BJ (cell line): ENCODE measurements around the gene FAM72C. TPM values are rescaled to one million over a fixed set of nuclear protein-coding genes. Genes with fewer than 3 reads are reported as not detected.
"Not testable (repeated sequence)": the region's sequence is repeated elsewhere in the genome, so short reads cannot be mapped to it uniquely, and the experiment has no call there.

ENCODE experiments used
- CTCF ChIA-PET: fragments of 350-600 bp; formaldehyde crosslinking; extraction: SDS; loops from one replicate; lab custom pipeline; 2021; ENCODE audit warnings: antibody characterized with exemption, inconsistent platforms; lab: Yijun Ruan, JAX
- POLR2A ChIA-PET: fragments of 300-600 bp; sonication (Branson Sonifier 250); formaldehyde crosslinking; extraction: SDS; loops from one replicate; lab custom pipeline; 2021; ENCODE audit warnings: antibody characterized with exemption; lab: Charles Lee
- DNase-seq: peaks from one replicate; pipeline ENCODE4 v3.0.0-alpha.2; 2011; ENCODE audit warnings: low read depth
- H3K27me3 ChIP-seq: 2 replicates; pipeline ENCODE4 v1.6.0; 2011; ENCODE audit warnings: low read length; ENCODE audit not compliant: control insufficient read depth, insufficient read depth
- H3K36me3 ChIP-seq: 2 replicates; pipeline ENCODE4 v1.5.1; 2011; ENCODE audit warnings: low read length; ENCODE audit not compliant: control insufficient read depth, insufficient read depth
- H3K4me3 ChIP-seq: 2 replicates; pipeline ENCODE4 v1.5.1; 2011; ENCODE audit warnings: low read depth, mild to moderate bottlenecking, control low read depth, low read length
- polyA plus RNA-seq: library from polyadenylated mRNA; depleted of rRNA; stranded (reverse); fragments of >200 nt; gene quantifications from 2 replicates; pipeline ENCODE4 v1.2.3, GENCODE V29; 2011

FAM72C gene
- polyA plus RNA-seq, 1 experiment = 0.71 TPM

DNA sequence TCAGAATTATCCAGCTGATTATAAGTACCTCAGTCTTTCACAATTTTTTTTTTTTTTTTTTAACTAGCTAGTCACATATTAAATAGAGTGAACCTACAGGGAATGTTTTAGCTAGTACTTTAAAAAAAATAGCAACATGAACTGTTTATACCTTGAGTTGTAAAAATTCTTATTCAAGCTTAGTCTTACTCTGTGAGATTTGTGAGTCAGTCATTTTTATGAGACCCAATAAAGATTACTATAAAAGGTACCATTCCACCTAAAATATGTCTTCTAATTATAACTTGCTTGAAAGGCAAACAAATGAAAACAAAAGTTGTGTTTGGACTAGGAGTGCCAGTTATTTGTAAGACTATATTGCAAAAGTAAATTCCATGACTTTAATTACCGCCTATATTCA, 5.9 kb downstream of the FAM72C start:
- H3K36me3 ChIP-seq, DNase-seq, H3K4me3 ChIP-seq, CTCF ChIA-PET, POLR2A ChIA-PET, H3K27me3 ChIP-seq: not testable (repeated sequence)

DNA sequence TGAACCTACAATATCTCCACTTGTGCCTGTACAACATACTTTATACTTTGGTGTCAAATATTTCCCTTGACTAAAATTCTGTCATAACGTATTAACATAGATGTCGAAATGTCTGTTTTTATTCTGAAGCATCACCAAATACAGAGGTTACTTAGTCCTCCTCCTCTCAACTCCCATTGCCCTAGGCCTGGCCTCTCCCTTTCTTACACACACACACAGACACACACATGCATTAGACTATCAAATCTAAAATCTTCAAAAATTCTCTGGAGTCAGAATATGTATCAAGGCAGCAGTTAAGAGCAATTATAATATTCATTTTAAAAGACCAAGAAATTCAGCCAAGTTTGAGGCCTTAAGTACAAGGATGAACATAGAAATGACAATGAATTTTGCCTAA, 7.5 kb downstream of the FAM72C start:
- H3K27me3 ChIP-seq, H3K4me3 ChIP-seq, POLR2A ChIA-PET, CTCF ChIA-PET, DNase-seq, H3K36me3 ChIP-seq: not testable (repeated sequence)

- H3K4me3 ChIP-seq, H3K36me3 ChIP-seq, POLR2A ChIA-PET, CTCF ChIA-PET, DNase-seq, H3K27me3 ChIP-seq: not testable (repeated sequence)
These were observed 15.9 kb downstream of the FAM72C start for GRCh38 chr1:143955930-143956329.

DNA sequence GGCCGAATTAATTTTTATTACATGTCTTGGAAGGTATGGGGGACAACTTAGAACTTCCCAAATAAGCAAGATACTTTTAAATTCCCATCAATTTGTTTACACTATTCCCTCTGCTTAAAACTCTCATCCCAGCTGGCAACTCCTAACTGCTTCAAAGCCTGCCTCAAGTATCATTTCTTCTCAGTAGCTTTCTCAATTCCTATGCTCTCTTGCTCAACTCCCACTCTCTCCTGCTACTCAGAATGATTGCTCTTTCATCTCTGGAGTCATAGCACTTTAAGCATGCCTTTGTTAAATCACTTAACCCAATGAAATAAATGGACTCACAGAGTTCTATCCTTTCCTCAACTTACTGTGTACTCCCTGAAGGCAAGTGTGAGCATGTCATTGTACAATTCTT, 18.9 kb downstream of the FAM72C start:
- H3K36me3 ChIP-seq, H3K27me3 ChIP-seq, DNase-seq, H3K4me3 ChIP-seq, POLR2A ChIA-PET, CTCF ChIA-PET: not testable (repeated sequence)

DNA sequence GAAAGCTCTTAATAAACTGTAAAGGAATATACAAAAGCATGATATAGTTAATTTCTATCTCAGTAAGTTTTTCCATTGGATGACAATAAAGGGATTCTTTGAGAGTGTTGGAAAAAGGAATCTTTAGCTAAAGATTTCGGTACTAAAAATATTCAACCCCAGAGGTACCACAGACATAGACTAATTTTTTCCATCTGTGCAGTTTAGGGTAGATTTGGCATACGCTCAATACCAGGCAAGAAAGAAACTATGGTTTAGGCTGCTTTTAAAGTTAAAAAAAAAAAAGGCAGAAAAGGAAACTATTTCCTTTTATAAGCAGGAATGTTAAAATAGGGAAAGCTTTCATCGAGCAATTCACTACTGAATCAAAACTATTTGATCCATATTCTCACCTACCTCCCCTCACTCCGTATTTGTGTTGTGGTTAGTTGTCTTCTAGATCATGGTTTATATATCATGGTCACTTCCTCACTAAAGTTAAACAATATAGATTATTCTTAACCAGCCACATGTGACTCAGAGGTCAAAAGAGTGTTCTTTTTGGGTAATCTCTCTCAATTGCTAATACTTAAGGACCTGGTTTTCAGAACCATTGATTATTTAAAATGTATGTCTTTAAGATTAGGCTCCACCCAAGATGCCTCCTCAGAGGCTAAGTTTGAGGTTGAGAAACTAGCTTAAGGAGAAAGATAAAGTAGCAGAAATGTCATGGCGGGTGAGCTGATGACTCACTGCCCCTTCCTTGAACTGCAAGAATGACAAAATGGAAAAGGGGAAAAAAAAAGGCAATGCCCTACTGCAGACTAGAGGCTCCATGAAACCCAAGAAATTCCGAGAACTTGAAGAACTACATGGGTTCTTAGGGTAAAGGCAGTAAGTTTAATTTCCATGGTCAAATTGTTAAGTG, 20.0 kb downstream of the FAM72C start:
- DNase-seq, H3K36me3 ChIP-seq, CTCF ChIA-PET, H3K27me3 ChIP-seq, H3K4me3 ChIP-seq, POLR2A ChIA-PET: not testable (repeated sequence)

DNA sequence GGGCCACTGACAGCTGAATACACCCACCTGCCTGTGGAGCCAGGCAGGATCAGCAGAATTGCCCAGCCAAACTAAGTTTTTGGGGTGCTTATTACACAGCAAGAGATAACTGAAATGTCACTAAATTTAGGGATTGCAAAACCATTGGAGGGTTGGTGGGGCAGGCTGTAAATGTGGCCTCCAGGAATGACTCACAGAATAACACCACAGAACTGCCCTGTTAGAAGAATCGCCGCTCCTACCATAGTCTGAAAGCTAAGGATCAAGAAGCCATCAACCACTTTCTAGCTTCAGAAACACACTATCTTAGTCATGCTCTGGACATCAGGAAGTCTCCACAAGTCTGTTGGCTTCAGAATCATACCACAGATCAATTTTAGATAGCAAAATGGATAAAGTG, 24.0 kb downstream of the FAM72C start:
- H3K27me3 ChIP-seq, H3K36me3 ChIP-seq, DNase-seq, POLR2A ChIA-PET, CTCF ChIA-PET, H3K4me3 ChIP-seq: not testable (repeated sequence)

DNA sequence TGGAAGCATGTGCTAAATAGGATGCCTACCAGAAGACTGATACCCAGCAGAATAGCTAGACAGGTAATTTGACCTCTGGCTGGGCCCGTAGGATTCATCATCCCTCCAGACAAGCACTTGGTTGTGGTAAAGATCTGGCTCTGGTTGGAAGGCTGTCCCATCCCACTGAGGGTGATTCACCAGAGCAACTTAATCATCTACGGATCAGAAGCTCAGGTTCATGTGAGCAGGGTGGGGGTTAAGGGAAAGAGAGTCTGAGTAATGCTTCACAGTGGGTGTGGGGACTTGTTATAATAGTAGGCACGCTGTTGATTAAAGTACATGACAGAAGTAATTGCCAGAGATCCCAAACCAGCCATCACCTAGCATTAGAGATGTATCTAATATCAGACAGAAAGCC, 26.5 kb downstream of the FAM72C start:
- POLR2A ChIA-PET, H3K36me3 ChIP-seq, DNase-seq, H3K4me3 ChIP-seq, CTCF ChIA-PET, H3K27me3 ChIP-seq: not testable (repeated sequence)

GRCh38 chr1:143944576-143945240, 27.1 kb downstream of the FAM72C start:
- DNase-seq, H3K36me3 ChIP-seq, CTCF ChIA-PET, H3K4me3 ChIP-seq, H3K27me3 ChIP-seq, POLR2A ChIA-PET: not testable (repeated sequence)

GRCh38 chr1:143943319-143943978, 28.3 kb downstream of the FAM72C start:
- H3K36me3 ChIP-seq, H3K4me3 ChIP-seq, DNase-seq, POLR2A ChIA-PET, CTCF ChIA-PET, H3K27me3 ChIP-seq: not testable (repeated sequence)

GRCh38 chr1:143942238-143942860, 29.4 kb downstream of the FAM72C start:
- H3K27me3 ChIP-seq, CTCF ChIA-PET, H3K36me3 ChIP-seq, POLR2A ChIA-PET, DNase-seq, H3K4me3 ChIP-seq: not testable (repeated sequence)

DNA sequence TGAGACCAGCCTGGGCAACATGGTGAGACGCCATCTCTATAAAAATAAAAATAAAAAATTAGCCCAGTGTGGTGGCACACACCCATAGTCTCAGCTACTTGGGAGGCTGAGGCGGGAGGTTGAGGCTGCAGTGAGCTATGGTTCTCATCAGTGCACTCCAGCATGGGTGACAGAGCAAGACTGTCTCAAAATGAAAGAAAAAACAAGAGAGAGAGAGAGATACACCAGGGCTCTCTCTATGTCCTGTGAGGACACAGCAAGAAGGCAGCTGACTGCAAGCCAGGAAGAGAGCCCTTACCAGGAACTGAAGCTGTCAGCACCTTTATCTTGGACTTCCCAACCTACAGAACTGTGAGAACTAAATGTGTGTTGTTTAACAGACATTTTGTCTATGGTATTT, 32.1 kb downstream of the FAM72C start:
- H3K36me3 ChIP-seq, POLR2A ChIA-PET, DNase-seq, H3K27me3 ChIP-seq, CTCF ChIA-PET, H3K4me3 ChIP-seq: not testable (repeated sequence)

DNA sequence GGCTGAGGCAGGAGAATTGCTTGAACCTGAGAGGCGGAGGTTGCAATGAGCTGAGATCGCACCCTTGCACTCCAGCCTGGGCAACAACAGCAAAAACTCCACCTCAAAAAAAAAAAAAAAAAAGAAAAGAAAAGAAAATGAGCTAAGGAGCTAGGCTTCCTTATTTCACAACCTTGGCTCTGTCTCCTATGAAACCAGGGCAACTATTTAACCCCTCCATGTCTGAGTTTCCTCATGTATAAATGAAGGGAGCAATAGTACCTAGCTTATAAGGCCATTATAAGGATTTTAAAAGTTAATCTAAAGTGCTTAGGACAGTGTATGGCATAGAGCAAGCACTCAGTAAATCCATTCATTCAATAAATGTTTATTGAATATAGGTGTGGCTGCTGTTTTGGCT, 32.9 kb downstream of the FAM72C start:
- H3K27me3 ChIP-seq, H3K36me3 ChIP-seq, H3K4me3 ChIP-seq, POLR2A ChIA-PET, CTCF ChIA-PET, DNase-seq: not testable (repeated sequence)
